Sigmoid colon (tissue), 7 donors: ENCODE measurements around the gene SCAP. TPM values are rescaled to one million over a fixed set of nuclear protein-coding genes. Genes with fewer than 3 reads are reported as not detected.

Experiments
- DNase-seq: peaks from one replicate; pipeline ENCODE4 v3.0.0-alpha.2; 2019
- H3K27ac ChIP-seq, 4 donors: fragments of 200-600 bp; sonication (generic); one replicate each; pipeline ENCODE4 v1.5.1; 2016 to 2019; ENCODE audit warnings: mild to moderate bottlenecking in 1 of 4
- H3K27me3 ChIP-seq, 3 donors: fragments of 200-600 bp; sonication (generic); one replicate each; pipeline ENCODE4 v1.5.1; 2019; ENCODE audit warnings: mild to moderate bottlenecking in 1 of 3
- H3K36me3 ChIP-seq, 4 donors: fragments of 200-600 bp; sonication (generic); one replicate each; pipeline ENCODE4 v1.5.1; 2016 to 2019
- H3K4me1 ChIP-seq, 4 donors: fragments of 200-600 bp; sonication (generic); one replicate each; pipeline ENCODE4 v1.5.1; 2017 to 2019
- H3K4me3 ChIP-seq, 4 donors: fragments of 200-600 bp; sonication (generic); one replicate each; pipeline ENCODE4 v1.5.1; 2017 to 2019; ENCODE audit warnings: mild to moderate bottlenecking in 2 of 4, moderate library complexity in 1 of 4
- H3K9me3 ChIP-seq, 4 donors: fragments of 200-600 bp in 3 of 4; sonication (generic) in 3 of 4; one replicate each; pipeline versions ENCODE4 v1.5.1 to v1.6.1; 2013 to 2019
- EP300 ChIP-seq, 4 donors: sonication (generic); formaldehyde crosslinking; IDR thresholded peaks; one replicate each; pipeline ENCODE4 v1.6.1; 2017; ENCODE audit warnings: antibody characterized with exemption in 4 of 4
- POLR2A ChIP-seq, 2 donors: fragments of 450-650 bp; IDR thresholded peaks; one replicate each; pipeline ENCODE4 v1.6.1; 2016; ENCODE audit warnings: antibody characterized with exemption in 2 of 2, mild to moderate bottlenecking in 2 of 2, moderate library complexity in 2 of 2
- POLR2AphosphoS5 ChIP-seq, 4 donors: sonication (generic); formaldehyde crosslinking; IDR thresholded peaks; one replicate each; pipeline ENCODE4 v1.6.1; 2017; ENCODE audit warnings: antibody characterized with exemption in 4 of 4
- WGBS, 2 donors: extraction: QIAGEN DNeasy Blood & Tissue Kit; methylation state at CpG; one replicate each; pipeline ENCODE4 v1.1.7; 2013; 5-methylcytosine and 5-hydroxymethylcytosine counted together
- intact Hi-C: fragments of 100-400 bp; cut with DNase I; formaldehyde crosslinking; loops from one replicate; pipeline ENCODE4 v1.15.1; 2023
- polyA plus RNA-seq, 3 donors: library from polyadenylated mRNA; stranded (reverse); fragments of 200-250 nt; gene quantifications; one replicate each; pipeline ENCODE4 v1.2.3, GENCODE V29; 2013
- total RNA-seq, 4 donors: library from RNA; depleted of rRNA; stranded (reverse); fragments of >200 nt; gene quantifications; one replicate each; pipeline ENCODE4 v1.1.0, GENCODE V29; 2016
- TF ChIP-seq, protein P1 (sequence below), 4 experiments: fragments of 450-650 bp in 3 of 4; fragments of 200-600 bp in 1 of 4; IDR thresholded peaks; one replicate each; pipeline ENCODE4 v1.5.1; 2016 to 2019; ENCODE audit warnings: antibody characterized with exemption in 4 of 4, mild to moderate bottlenecking in 3 of 4, moderate library complexity in 2 of 4
- donor health status: healthy with polysubstance abuse.
- donor health status: Bipolar disorder and iron deficiency.
- donor health status: healthy.

The SCAP gene
- total and polyA plus RNA-seq, 7 donors = 10.8 to 81.0 (median 52.3) TPM

DNA sequence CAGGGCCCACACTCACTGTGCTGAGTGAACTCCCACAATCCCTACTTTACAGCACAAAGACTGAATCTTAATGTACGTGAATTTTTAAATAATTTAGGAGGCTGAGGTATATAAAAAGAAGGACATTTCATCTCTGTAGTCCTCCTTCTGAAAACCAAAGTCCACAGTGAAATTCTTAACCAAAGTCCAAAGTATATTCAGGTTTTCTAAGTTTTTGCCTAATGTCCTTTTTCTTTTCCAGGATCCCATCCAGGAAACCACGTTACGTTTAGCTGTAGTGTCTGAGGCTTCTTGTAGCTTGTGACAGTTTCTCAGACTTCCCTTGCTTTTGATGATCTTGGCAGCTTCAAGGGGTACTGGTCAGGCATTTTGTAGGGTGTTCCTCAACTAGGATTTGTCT is 44.5 kb downstream of the SCAP start:
- no peak for DNase-seq
- intact Hi-C loops = no loop called here
- Histone ChIP-seq H3K4me1 (no peaks in the 10 kb centered on the region), H3K9me3 (no peaks in the 10 kb centered on the region), H3K27ac (no peak overlapping the region), H3K36me3 (peaks cover 0 to 57% (median 35%) of the 10 kb centered on the region in 4 donors), H3K27me3 (no peaks in the 10 kb centered on the region), H3K4me3 (no peak overlapping the region)
- TF ChIP-seq POLR2A (IDR thresholded peaks at IDR 0.05) = no peak
- TF ChIP-seq, protein P1, sequence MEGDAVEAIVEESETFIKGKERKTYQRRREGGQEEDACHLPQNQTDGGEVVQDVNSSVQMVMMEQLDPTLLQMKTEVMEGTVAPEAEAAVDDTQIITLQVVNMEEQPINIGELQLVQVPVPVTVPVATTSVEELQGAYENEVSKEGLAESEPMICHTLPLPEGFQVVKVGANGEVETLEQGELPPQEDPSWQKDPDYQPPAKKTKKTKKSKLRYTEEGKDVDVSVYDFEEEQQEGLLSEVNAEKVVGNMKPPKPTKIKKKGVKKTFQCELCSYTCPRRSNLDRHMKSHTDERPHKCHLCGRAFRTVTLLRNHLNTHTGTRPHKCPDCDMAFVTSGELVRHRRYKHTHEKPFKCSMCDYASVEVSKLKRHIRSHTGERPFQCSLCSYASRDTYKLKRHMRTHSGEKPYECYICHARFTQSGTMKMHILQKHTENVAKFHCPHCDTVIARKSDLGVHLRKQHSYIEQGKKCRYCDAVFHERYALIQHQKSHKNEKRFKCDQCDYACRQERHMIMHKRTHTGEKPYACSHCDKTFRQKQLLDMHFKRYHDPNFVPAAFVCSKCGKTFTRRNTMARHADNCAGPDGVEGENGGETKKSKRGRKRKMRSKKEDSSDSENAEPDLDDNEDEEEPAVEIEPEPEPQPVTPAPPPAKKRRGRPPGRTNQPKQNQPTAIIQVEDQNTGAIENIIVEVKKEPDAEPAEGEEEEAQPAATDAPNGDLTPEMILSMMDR (IDR thresholded peaks at IDR 0.05) = no peak
- TF ChIP-seq EP300 (IDR thresholded peaks at IDR 0.05) = no peak
- no peak for TF ChIP-seq POLR2AphosphoS5 (IDR thresholded peaks at IDR 0.05)
- WGBS, 2 donors = 79 to 90% methylated on average over 3 of the region's 3 CpGs

DNA sequence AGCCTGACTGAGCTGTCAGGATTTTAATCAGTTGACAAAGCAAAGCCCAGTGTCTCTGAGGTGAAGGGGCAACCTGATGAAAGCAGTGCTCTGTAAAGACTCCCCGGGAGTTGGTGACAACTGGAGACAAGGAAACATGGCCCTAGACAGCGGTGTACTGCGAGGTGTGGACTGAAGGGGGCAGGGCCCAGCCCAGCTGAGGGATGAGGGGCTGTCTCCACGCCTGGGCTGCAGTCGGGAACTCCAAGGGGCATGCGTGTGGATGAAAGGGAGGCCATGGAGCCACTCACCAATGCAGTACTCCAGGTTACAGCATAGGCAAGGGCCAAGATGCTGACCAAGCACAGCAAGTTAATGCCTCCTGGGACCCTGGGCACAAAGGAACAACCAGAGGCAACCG is 45.1 kb downstream of the SCAP start:
- H3K4me3 ChIP-seq = no peak overlapping the region
- no peak overlapping the region for H3K27ac ChIP-seq
- no peaks in the 10 kb centered on the region for H3K9me3 ChIP-seq
- TF ChIP-seq POLR2A (IDR thresholded peaks at IDR 0.05) (no peak), POLR2AphosphoS5 (IDR thresholded peaks at IDR 0.05) (no peak), EP300 (IDR thresholded peaks at IDR 0.05) (no peak)
- intact Hi-C loops = no loop called here
- DNase-seq = no peak
- H3K27me3 ChIP-seq = no peaks in the 10 kb centered on the region
- H3K36me3 ChIP-seq = peaks cover 0 to 63% (median 35%) of the 10 kb centered on the region in 4 donors
- H3K4me1 ChIP-seq = no peaks in the 10 kb centered on the region
- WGBS, 2 donors = 97 to 98% methylated on average over 7 of the region's 7 CpGs

DNA sequence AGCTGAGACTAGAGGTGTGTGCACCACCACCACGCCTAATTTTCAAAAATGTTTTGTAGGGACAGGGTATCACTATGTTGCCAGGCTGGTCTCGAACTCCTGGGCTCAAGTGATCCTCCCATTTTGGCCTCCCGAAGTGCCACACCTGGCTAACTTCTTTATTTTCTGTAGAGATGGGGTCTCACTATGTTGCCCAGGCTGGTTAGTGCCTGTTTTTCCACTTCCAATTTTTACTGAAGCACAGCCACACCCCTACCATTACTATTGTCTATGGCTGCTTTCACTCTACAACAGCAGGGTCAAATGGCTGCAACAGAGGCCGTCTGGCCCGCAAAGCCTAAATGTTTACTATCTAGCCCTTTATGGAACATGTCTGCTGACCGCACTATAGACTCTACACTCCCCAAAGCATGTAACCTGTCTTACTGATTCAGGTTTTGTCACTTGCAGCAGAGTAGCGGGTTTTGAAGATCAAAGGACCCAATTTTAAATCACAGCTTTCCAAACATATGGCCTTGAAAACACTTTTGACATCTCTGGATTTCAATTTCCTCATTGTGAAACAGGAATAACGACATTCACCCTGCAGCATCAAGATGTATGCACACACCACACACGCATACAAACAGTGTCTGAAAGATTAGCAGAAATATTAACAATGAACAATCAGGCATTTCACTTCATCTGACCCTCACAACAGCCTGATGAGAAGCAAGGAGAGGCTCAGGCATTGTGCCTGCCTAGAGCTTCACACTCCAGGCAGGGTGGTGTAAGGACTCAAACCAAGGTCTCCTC is 46.1 kb downstream of the SCAP start:
- Histone ChIP-seq H3K9me3 (no peaks in the 10 kb centered on the region), H3K27me3 (no peaks in the 10 kb centered on the region), H3K4me3 (no peak overlapping the region), H3K4me1 (no peaks in the 10 kb centered on the region), H3K27ac (no peak overlapping the region), H3K36me3 (peaks cover 0 to 69% (median 34%) of the 10 kb centered on the region in 4 donors)
- no peak for DNase-seq
- TF ChIP-seq POLR2AphosphoS5 (IDR thresholded peaks at IDR 0.05) (no peak), POLR2A (IDR thresholded peaks at IDR 0.05) (no peak), EP300 (IDR thresholded peaks at IDR 0.05) (no peak)
- TF ChIP-seq, protein P1 (IDR thresholded peaks at IDR 0.05) = no peak
- intact Hi-C loops = no loop called here
- 91 to 94% methylated on average over 9 of the region's 9 CpGs for WGBS, 2 donors

DNA sequence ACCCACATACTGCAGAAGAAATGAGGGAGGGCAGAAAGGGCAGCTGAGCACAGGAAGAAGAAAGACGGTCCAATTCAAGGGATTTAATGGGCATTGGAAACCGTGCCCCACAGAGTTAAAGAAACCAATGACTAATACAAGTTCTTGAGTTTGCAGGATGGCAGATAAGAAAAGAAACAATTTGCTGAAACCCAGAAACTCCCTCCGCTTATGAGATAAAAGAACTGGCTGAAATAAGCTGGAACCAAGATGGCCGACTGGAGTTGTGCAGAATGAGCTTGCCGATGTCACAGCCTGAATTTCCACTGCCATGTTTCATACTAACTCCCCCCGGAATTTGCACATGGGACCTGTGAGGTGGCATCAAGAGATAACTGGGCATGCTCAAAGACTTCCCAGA is 47.1 kb downstream of the SCAP start:
- Histone ChIP-seq H3K9me3 (no peaks in the 10 kb centered on the region), H3K27ac (no peak overlapping the region), H3K4me1 (no peaks in the 10 kb centered on the region), H3K27me3 (no peaks in the 10 kb centered on the region), H3K36me3 (peaks cover 0 to 69% (median 26%) of the 10 kb centered on the region in 4 donors), H3K4me3 (no peak overlapping the region)
- intact Hi-C loops = no loop called here
- WGBS, 2 donors = 96 to 97% methylated on average over 6 of the region's 6 CpGs
- no peak for TF ChIP-seq EP300 (IDR thresholded peaks at IDR 0.05)
- TF ChIP-seq, protein P1 (IDR thresholded peaks at IDR 0.05) = no peak
- DNase-seq = no peak

DNA sequence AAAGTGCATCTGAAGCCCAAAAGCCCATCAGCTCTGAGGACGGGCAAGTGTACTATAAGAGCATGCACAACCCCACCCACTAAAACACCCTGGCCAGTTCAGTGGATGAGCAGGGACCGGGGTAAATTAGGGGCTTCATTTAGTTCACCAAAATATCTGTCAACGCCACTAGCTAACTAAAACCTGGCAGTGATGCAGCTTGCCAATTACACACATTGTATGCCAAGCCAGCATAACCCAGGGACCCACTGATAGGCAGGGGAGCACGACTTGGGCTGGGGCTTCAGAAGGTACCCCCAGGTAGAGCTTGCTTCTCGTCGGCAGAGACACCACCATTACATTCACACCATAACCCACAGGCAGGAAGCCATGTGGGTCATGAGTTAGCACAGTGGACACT is 47.9 kb downstream of the SCAP start:
- 93 to 94% methylated on average over 6 of the region's 6 CpGs for WGBS, 2 donors
- DNase-seq = no peak
- Histone ChIP-seq H3K4me3 (no peak overlapping the region), H3K4me1 (no peaks in the 10 kb centered on the region), H3K36me3 (peaks cover 0 to 64% (median 19%) of the 10 kb centered on the region in 4 donors), H3K9me3 (no peaks in the 10 kb centered on the region), H3K27ac (no peak overlapping the region), H3K27me3 (no peaks in the 10 kb centered on the region)
- intact Hi-C loops = no loop called here
- TF ChIP-seq POLR2A (IDR thresholded peaks at IDR 0.05) (no peak), POLR2AphosphoS5 (IDR thresholded peaks at IDR 0.05) (no peak), EP300 (IDR thresholded peaks at IDR 0.05) (no peak)
- TF ChIP-seq, protein P1 (IDR thresholded peaks at IDR 0.05) = no peak
